ENCODE data around the gene TMEM92.
"Not testable (repeated sequence)": the region's sequence is repeated elsewhere in the genome, so short reads cannot be mapped to it uniquely, and the experiment has no call there.

The TMEM92 gene

GRCh38 chr17:50301891-50302584 is 27.8 kb downstream of the TMEM92 start:
- no peak for DNase-seq

- no peak for DNase-seq
These were observed 28.8 kb downstream of the TMEM92 start for GRCh38 chr17:50303051-50303450.

- DNase-seq, result no peak
These were observed 29.3 kb downstream of the TMEM92 start for GRCh38 chr17:50303596-50303995.

- no peak for DNase-seq
These were observed 30.6 kb downstream of the TMEM92 start for GRCh38 chr17:50304781-50305404.

GRCh38 chr17:50307654-50308053 is 33.4 kb downstream of the TMEM92 start:
- no peak for DNase-seq

GRCh38 chr17:50308666-50309065 is 34.4 kb downstream of the TMEM92 start:
- no peak for DNase-seq

- no peak for DNase-seq
These were observed 36.3 kb downstream of the TMEM92 start for GRCh38 chr17:50310455-50311111.

GRCh38 chr17:50311112-50311460 is 36.8 kb downstream of the TMEM92 start:
- DNase-seq, result no peak

GRCh38 chr17:50311483-50311882 is 37.2 kb downstream of the TMEM92 start:
- DNase-seq, result no peak

- DNase-seq, result no peak
These were observed 38.0 kb downstream of the TMEM92 start for GRCh38 chr17:50312308-50312707.

GRCh38 chr17:50314456-50315011 is 40.3 kb downstream of the TMEM92 start:
- no peak for DNase-seq

GRCh38 chr17:50316016-50316587 is 41.8 kb downstream of the TMEM92 start:
- no peak for DNase-seq

- not testable (repeated sequence) for DNase-seq
These were observed 42.4 kb downstream of the TMEM92 start for GRCh38 chr17:50316660-50317059.

- DNase-seq, result no peak
These were observed 42.9 kb downstream of the TMEM92 start for GRCh38 chr17:50317121-50317520.

- no peak for DNase-seq
These were observed 44.4 kb downstream of the TMEM92 start for GRCh38 chr17:50318501-50319285.

GRCh38 chr17:50319306-50320004 is 45.2 kb downstream of the TMEM92 start:
- no peak for DNase-seq

- no peak for DNase-seq
These were observed 48.0 kb downstream of the TMEM92 start for GRCh38 chr17:50322271-50322670.

GRCh38 chr17:50323060-50323459 is 48.8 kb downstream of the TMEM92 start:
- DNase-seq, result no peak

- DNase-seq, result no peak
These were observed 51.6 kb downstream of the TMEM92 start for GRCh38 chr17:50325906-50326305.

- DNase-seq, result no peak
These were observed 52.6 kb downstream of the TMEM92 start for GRCh38 chr17:50326831-50327364.

- no peak for DNase-seq
These were observed 54.4 kb downstream of the TMEM92 start for GRCh38 chr17:50328363-50329325.
